Left renal cortex interstitium (tissue), 4 donors: ENCODE measurements around the gene EEIG2. TPM values are rescaled to one million over a fixed set of nuclear protein-coding genes. Genes with fewer than 3 reads are reported as not detected.

Source experiments
- DNase-seq, 4 donors: peaks; one replicate each; pipeline ENCODE4 v3.0.0-alpha.2; 2013; ENCODE audit warnings: low read depth in 4 of 4, low spot score in 2 of 4, missing footprints in 1 of 4
- polyA plus RNA-seq, 4 donors: library from polyadenylated mRNA; unstranded; fragments of 120-200 nt; gene quantifications; one replicate each; pipeline ENCODE4 v1.2.1, GENCODE V29; 2013; ENCODE audit not compliant: insufficient read length in 4 of 4

EEIG2 gene
- polyA plus RNA-seq, 4 donors: 15.6 to 21.2 (median 19.2) TPM

DNA sequence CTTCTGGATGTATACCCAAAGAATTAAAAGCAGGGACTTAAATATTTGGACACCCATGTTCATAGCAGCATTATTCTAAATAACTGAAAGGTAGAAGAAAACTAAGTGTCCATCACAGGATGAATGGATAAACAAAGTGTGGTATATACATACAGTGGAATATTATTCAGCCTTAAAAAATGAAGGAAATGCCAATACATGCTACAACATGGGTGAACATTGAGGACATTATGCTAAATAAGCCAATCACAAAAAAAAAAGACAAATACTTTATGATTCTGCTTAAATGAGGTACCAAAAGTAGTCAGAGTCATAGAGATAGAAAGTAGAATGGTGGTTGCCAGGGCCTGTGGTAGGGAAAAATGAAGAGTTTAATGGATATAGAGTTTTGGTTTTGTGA, 14.1 kb downstream of the EEIG2 start:
- DNase-seq: no peak

DNA sequence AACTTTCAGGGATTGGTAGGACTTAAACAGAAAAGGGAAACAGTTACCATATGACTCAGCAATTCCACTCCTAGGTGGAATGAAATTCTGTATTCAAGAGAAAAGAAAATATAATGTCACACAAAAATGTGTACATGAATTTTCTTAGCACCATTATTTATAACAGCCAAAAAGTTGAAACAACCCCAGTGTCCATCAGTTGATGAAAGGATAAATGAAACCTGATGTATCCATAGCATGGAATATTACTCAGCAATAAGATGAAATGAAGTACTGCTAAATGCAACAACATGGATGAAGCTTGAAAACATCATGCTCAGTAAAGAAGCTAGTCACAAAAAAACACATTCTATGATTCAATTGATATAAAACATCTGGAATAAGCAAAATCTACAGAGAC, 15.5 kb downstream of the EEIG2 start:
- DNase-seq: no peak

DNA sequence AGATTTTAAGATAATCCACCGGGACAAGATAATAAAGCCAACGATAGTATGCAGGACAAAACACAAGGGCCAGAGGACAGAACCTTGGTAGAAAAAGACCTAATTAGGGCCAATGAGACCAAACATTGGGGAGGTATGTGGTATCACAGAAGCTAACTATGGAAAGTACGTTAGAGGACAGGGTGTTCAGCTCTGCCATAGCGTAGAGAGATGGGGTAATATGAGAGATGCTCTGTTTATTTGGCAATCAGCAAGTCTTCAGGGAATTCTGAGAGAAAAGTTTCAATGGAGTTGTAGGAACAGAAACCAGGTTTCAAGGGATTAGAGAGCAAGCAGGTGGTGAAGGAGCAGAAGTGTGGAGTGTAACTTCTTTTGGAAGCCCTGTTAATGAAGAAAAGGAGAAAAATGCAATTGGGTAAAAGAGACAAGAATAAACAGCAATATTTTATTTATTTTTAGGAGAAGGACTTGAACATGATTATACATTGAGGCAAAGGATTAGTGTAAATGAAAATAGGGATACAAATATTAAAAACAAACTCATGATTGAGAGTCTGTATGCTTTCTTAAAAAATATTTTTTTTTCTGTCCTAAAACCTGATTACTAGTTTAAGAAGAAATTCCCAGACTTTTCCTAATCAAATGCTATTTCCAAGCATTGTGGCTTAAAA, 24.0 kb downstream of the EEIG2 start:
- DNase-seq: no peak

DNA sequence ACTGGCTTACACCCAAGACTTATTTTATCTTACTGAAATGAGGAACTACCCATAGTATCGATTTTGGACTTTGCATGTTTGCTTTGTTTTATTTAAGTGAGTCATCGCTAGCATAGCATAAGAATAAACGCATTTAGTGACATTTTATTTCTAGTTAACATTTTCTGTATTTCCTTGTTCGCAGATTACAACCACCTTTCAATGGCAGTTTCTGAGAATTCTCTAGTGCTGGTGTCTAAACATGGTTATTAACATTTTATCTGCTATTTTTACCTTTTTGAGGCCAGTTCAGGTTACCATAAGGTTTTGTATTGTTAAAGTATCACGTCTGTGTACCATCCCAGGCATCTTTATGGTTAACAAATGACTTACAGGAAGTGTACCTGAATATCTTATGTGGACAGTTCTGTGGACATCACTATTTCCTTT, 24.5 kb downstream of the EEIG2 start:
- no peak for DNase-seq

DNA sequence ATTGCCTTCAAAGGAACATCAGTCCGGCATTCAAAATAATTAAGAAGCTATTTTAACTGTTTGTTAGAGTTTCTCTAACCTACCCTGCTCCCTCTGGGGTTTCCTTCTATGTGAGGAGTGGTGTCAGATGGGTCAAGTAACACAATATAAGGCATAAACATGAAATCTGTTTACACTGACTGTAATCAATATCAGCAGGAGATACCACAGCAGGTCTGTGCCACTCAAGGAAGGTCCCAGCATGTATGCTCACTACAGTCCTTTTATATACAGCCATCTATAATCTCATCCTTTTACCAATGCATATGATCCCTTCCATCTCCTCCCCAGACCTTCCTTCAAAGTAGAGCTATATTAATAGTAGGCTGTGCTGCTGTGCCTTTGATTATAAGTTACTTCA, 25.4 kb downstream of the EEIG2 start:
- DNase-seq: no peak

DNA sequence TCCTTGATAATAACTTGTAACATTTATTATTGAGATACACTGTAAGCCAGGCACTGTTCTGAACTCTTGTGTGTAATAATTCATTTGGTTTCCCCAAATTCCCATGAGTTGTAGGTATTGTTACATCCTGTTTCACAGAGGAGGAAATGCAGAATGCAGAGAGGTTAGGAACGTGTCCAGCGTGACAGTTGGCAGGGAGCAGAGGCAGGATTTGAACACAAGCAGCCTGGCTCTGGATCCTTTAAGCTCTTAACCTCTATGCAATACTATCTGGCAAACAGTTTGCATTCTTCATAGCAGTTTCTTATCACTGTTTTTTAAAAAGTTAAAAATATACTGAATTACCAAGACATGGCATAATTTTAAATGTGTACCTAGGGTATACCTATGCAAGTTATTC, 30.5 kb downstream of the EEIG2 start:
- no peak for DNase-seq

DNA sequence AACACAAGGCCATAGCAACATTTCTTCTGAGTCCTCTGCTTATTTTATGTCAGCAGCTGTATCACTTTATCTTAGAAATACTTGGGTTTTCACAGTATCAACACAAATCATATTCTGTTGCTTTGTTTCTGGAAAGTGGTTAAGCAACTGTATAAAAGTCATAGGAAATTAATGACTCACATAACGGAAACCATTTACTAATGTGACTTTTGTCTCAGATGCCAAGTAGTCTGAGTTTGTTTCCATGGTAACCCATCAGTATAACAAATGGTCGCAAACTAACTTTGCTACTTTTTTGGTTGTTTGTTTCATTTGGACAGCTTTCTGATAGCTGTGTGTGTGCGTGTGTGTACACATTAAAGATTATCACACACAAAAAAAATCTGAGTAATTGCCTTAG, 31.1 kb downstream of the EEIG2 start:
- DNase-seq: peak in 3 of 4 donors; percentile 55 to 73 (median 58)

DNA sequence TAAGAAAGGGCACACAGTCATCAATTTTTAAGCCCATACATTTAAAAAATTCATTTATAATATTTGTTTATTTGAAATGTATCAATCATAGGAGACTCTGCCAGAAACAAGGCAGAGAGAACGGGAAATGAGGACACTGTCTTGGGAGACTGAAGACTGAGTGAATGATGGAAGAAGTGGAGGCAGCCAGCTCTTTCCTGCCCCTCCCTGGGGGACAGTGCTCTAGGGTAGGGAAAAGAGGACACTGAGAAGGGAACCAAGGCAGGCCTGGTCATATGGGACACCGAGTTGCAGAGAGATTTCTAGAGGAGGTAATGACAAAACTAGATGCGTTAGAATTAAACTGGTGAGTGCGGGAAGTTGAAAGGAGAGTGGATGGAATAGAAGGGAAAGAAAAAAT, 31.6 kb downstream of the EEIG2 start:
- DNase-seq: no peak

DNA sequence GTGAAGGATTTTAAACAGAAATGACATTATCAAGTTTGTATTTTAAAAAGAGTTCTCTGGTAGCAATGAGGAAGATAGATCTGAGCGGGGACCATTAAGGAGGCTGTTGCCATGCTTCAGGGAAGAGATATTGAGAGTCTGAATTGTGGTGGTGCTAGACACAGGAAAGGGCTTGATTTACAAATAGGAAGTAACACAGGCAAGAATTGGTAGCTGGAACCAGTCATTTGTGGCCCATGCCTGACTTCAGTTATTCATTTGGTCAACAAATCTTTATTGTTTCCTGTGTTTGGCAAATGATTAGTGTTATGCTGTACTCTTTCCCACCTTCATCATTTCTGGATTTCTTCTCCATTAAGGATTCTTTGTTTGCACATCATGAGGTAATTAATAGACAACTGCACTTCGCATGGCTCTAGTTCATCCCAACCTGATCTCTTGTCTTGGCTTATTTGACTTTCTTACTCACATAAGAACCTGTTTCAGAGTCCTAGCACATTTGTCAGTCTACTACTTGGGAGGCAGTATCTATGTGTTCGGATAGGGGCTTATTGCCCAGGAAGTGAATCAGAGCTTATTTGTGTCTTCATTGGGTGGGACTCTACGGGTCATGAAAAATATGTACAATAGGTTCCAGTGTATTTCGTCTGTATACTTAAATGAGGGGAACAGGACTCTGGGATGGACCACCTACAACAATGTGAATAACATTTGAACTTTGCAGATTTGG, 32.3 kb downstream of the EEIG2 start:
- no peak for DNase-seq

DNA sequence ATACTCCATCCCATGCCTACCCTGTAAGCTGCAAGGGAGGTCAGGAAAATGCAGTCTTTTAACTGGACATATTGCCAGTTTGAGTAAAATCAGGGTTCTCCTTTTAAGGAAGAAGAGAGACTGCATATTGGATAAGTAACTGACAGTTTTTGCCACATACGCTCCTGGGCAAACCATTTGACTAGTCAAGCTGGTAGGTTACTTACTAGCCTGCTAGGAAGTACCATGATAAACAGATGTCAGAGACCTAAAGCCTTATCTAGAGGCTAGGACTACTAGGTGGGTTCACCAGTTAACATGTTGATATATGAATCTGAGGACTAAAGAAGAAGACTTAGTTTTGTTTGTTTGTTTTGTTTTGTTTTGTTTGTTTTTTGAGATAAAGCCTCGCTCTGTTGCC, 33.5 kb downstream of the EEIG2 start:
- DNase-seq: no peak

DNA sequence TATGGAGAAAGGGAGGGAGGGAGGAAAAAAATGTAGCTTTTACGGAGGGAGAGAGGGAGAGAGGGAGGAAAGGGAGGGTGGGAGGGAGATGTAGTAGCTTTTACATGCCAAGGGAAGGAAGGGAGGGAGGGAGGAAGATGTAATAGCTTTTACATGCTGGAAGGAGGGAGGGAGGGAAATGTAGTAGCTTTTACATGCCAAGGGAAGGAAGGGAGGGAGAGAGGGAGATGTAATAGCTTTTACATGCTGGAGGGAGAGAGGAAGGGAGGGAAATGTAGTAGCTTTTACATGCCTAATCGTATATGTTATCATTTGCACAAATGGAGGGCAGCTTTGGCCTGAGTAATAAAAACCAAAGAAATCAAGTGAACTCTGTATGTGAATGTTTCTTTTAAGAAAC, 35.6 kb downstream of the EEIG2 start:
- peak in 3 of 4 donors; percentile 52 to 63 (median 57) for DNase-seq

DNA sequence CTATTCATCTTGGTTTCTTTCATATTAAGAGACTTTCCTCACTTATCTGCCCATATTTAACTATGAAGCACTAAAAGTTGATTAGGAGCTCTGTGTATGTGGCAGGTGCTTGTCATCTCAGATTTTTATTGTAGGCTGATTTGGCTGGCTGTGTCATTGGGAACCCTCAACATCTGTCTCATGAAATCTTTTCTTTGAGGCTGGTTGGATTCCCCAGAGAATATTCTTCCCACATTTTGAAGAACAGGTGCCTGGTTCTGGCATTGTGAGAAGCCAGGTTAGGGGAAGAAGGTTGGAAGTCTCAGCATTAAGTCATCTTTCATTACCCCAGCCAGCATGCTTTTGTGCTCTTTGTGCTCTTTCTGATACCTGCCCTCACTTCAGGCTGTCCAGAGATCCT, 37.1 kb downstream of the EEIG2 start:
- DNase-seq: no peak

DNA sequence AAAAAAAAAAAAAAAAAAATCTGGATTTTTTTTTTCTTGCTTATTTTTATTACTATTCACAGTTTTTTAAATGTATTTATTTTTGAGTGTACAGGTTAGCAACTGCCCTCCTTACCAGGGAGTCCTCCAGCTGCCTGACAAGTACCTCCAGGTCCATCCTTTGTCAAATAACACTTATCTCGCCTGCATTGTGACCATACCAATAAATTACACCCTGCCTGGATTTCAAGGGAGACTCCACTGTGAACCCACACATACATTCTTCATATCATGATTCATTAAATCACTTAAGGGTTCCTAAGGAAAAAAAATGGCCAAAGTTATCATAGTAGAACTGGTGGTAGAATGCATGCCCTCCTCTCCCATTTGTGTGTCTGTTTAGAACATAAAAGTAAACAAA, 38.4 kb downstream of the EEIG2 start:
- no peak for DNase-seq

DNA sequence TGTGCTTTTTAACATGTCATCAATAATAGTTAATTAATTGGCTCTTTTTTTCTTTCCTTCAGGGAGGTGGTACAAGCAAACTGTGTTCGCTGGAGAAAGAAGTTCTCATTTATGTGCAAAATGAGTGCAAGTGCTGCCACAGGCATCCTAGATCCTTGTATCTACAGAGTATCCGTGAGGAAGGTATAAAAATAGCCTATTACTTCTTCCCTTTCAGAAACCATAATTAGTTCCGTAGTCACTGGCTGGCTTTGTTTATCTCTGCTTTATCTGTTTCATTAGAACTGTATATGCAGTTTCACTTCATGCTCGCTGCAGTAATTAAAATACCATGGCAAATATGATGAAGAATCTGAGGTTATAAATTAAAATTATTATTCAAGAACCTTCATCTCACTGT, 40.6 kb downstream of the EEIG2 start:
- DNase-seq: no peak

DNA sequence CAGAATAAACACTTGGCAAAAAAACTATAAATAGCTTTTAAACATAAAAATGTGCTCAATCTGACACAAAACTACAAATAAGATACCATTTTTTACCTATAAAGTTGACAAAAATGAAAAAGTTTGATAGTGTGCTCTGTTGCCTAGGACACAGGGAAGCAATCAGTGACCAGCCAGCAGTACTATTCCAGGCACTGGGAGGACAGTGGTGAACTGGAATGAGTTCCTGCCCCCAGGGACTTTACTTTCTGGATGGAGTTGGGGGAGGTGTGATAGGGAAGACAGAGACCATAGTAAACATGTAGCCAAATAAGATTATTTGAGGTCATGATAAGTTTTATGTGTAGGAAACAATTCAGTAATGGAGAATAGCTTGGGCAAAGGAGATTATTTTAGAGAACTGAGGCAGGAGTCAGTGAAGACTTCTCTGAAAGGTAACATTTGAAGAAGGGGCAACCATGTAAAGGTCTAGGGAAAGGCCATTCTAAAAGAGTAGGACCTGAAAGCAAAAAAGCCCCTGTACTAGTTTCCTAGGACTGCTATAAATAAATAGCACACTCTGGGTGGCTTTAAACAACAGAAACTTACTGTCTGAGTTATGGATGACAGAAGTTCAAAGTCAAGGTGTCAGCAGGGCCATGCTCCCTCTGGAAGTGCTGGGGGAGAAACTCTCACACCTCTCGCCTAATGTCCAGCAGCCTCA, 42.0 kb downstream of the EEIG2 start:
- DNase-seq: no peak

DNA sequence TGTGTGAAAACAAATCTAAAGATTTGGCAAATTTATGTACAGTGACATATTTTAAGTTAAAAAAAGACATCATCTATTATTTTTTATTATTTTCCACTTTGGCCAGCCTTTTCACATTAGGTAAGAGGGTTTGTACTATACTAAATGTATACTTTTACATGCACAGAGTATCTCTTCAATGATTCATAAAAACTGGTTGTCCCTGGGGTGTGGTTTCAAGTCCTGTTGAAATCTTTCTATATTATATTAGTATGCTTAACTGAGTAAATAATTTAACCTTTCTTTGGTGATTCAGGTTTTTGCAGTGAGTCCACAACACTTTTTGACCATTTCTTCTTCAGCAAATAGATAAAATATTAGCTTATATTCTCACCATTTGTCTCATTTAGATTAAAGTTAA, 45.7 kb downstream of the EEIG2 start:
- DNase-seq: no peak

DNA sequence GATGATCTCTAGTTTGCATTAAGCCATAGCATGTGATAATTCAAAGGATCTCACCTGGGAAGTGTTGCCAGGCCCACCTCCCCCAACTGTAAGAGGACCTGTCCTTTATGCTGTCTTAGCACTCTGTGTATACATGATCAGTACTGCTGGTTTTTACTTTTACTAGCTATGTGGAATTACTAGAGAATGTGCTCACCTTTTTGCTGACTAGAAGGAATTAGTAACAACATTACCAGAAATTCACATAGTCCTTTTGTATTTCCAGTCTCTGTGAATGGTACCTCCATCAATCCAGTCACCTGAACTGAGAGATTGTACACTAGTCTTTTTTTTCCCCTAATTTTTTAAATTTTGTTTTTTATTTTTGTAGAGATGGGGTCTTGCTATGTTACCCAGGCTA, 46.6 kb downstream of the EEIG2 start:
- DNase-seq: no peak

DNA sequence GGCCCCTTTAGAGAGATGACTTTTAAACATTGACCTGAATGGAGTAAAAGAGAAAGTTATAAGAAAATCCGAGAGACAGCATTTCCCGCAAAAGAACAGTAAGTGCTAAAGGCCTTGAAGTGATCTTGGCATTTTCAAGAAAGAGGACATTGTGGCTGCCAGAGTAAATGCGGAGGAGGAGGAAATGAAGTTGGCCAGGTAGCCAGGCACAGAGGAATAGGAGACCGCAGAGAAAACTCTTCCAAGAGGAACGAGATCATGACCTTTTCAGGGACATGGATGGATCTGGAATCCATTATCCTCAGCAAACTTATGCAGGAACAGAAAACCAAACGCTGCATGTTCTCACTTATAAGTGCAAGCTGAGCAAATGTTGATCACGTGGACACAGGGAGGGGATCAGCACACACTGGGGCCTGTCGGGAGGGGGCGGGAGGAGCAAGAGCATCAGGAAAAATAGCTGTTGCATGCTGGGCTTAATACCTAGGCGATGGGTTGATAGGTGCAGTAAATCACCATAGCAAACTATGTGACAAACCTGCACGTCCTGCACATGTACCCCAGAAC, 49.7 kb downstream of the EEIG2 start:
- no peak for DNase-seq
